GM12892 (cell line): ENCODE data around the gene KIF26A.

Experiments used
- POLR2A ChIP-seq: IDR thresholded peaks from 2 replicates; pipeline ENCODE4 v1.6.1; 2011; ENCODE audit warnings: low read depth, low read length, control low read depth
- TAF1 ChIP-seq: IDR thresholded peaks from 2 replicates; pipeline ENCODE4 v1.6.1; 2011; ENCODE audit warnings: low read depth, mild to moderate bottlenecking, control low read depth, low read length, borderline replicate concordance

GRCh38 chr14:104151026-104151381, 12.6 kb downstream of the KIF26A start:
- no peak for TF ChIP-seq TAF1
- TF ChIP-seq POLR2A, result no peak
